A673 (cell line): ENCODE data around the gene SATL1.

Experiments used
- CTCF ChIP-seq: fragments of 300-800, 200-600 bp; sonication (generic); conservative IDR thresholded peaks from 2 replicates; pipeline ENCODE4 v1.5.1; 2017; ENCODE audit warnings: low read depth, mild to moderate bottlenecking, antibody characterized with exemption, low read length, moderate library complexity, mixed read lengths
- EZH2 ChIP-seq: fragments of 200-600 bp; sonication (generic); IDR thresholded peaks from 2 replicates; pipeline ENCODE4 v1.6.1; 2017; ENCODE audit warnings: borderline replicate concordance, low read depth, mild to moderate bottlenecking, mixed read lengths, antibody characterized with exemption, low read length; ENCODE audit not compliant: poor library complexity, severe bottlenecking

GRCh38 chrX:85223359-85223758 lies 20.2 kb downstream of the SATL1 start:
- no peak for TF ChIP-seq CTCF
- TF ChIP-seq EZH2: no peak
